Measurements from ENCODE around the gene FAM53A.

DNA sequence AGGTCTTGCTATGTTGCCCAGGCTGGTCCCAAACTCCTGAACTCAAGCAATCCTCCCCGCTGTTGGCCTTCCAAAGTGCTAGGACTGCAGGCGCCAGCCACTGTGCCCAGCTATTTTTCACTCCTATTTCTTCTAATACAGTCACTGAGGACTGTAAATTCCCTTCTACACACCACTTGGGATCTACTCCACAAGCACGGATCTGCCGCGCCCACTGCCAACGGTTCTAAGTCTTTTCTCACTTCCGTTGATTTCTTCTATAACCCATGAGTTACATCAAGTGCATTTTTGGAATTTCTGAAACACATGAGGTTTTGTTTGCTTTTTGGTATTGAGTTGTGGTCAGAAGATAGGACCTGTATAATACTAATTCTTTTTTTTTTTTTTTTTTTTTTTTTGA, 48.6 kb downstream of the FAM53A start:
- TF ChIP-seq, protein P1, sequence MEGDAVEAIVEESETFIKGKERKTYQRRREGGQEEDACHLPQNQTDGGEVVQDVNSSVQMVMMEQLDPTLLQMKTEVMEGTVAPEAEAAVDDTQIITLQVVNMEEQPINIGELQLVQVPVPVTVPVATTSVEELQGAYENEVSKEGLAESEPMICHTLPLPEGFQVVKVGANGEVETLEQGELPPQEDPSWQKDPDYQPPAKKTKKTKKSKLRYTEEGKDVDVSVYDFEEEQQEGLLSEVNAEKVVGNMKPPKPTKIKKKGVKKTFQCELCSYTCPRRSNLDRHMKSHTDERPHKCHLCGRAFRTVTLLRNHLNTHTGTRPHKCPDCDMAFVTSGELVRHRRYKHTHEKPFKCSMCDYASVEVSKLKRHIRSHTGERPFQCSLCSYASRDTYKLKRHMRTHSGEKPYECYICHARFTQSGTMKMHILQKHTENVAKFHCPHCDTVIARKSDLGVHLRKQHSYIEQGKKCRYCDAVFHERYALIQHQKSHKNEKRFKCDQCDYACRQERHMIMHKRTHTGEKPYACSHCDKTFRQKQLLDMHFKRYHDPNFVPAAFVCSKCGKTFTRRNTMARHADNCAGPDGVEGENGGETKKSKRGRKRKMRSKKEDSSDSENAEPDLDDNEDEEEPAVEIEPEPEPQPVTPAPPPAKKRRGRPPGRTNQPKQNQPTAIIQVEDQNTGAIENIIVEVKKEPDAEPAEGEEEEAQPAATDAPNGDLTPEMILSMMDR (conservative IDR thresholded peaks at IDR 0.05; ENCODE audit: low read depth, low read length), result no peak
- TF ChIP-seq EZH2 (IDR thresholded peaks at IDR 0.05; ENCODE audit: borderline replicate concordance, low read depth, low read length, poor library complexity, severe bottlenecking), result no peak
